ENCODE data around the gene SPATA2L.
A peak's percentile ranks its signal among the peaks of the same experiment; 100 is the strongest.
"Not testable (repeated sequence)": the region's sequence is repeated elsewhere in the genome, so short reads cannot be mapped to it uniquely, and the experiment has no call there.

The SPATA2L gene

DNA sequence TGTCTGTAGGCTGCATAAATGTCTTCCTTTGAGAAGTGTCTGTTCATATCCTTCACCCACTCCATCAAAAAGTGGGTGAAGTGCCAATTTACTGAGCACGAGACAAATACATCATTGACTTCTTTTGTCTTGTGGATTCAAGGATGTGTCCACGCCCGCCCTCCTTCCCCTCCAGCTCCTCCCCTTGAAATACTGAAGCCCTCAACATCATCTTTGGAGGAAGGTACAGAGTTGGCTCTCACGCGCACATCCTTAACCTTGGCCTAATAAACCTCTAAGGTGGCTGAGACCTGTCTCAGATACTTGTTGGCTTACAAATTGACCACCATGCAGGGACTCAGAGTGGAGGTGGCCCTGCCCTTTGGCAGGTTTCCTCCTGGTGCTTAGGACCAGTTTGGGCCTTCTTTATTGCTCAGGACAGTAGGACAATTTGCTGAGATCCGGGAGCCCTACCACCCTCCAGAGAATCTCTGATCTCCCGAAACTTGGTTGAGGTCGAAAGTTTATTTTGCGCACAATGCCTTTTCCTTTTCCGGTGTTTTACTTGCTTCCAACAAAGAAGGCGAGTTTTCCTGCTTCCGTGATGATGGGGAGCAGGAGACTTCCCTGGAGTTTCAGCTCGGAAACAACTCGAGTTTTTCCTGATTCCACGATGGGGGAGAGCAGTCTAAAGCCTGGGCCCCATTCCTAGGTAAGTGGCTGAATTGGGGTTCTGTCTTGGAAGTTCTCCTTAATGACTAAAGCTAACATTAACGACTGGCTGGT is 29.1 kb downstream of the SPATA2L start:
- no peaks in the 10 kb centered on the region for H3K9me3 ChIP-seq (ENCODE audit: low read length)
- H3K9ac ChIP-seq (ENCODE audit: low read length), result no peak overlapping the region
- no peak overlapping the region for H3K27ac ChIP-seq (ENCODE audit: low read depth, low read length)

GRCh38 chr16:89671565-89671964 is 29.9 kb downstream of the SPATA2L start:
- H3K27me3 ChIP-seq (ENCODE audit: control insufficient read depth in 1 of 2, insufficient read depth in 2 of 2, low read length in 2 of 2); H3K9ac ChIP-seq (ENCODE audit: low read length); H3K4me1 ChIP-seq (ENCODE audit: insufficient read depth, low read length); H3K36me3 ChIP-seq (ENCODE audit: insufficient read depth, low read length); H3K27ac ChIP-seq (ENCODE audit: low read depth, low read length); H3K4me3 ChIP-seq (ENCODE audit: low read depth in 1 of 2, low read length in 2 of 2); H3K9me3 ChIP-seq (ENCODE audit: low read length): not testable (repeated sequence)

More for the DNA sequence above, 29.1 kb downstream of the SPATA2L start:
- Histone ChIP-seq H3K27me3 (ENCODE audit: control insufficient read depth in 1 of 2, insufficient read depth in 2 of 2, low read length in 2 of 2) (no peaks in the 10 kb centered on the region), H3K4me1 (ENCODE audit: insufficient read depth, low read length) (no peaks in the 10 kb centered on the region), H3K36me3 (ENCODE audit: insufficient read depth, low read length) (no peaks in the 10 kb centered on the region), H3K4me3 (ENCODE audit: low read depth in 1 of 2, low read length in 2 of 2) (no peak overlapping the region)

- Histone ChIP-seq H3K9ac (ENCODE audit: low read length) (no peak overlapping the region), H3K27ac (ENCODE audit: low read depth, low read length) (no peak overlapping the region), H3K36me3 (ENCODE audit: insufficient read depth, low read length) (no peaks in the 10 kb centered on the region), H3K27me3 (ENCODE audit: control insufficient read depth in 1 of 2, insufficient read depth in 2 of 2, low read length in 2 of 2) (no peaks in the 10 kb centered on the region), H3K4me1 (ENCODE audit: insufficient read depth, low read length) (no peaks in the 10 kb centered on the region), H3K9me3 (ENCODE audit: low read length) (no peaks in the 10 kb centered on the region), H3K4me3 (ENCODE audit: low read depth in 1 of 2, low read length in 2 of 2) (no peak overlapping the region)
Measured at GRCh38 chr16:89670496-89671431, 30.7 kb downstream of the SPATA2L start.

- no peak overlapping the region for H3K27ac ChIP-seq (ENCODE audit: low read depth, low read length)
- H3K27me3 ChIP-seq (ENCODE audit: control insufficient read depth in 1 of 2, insufficient read depth in 2 of 2, low read length in 2 of 2), result no peaks in the 10 kb centered on the region
- H3K4me1 ChIP-seq (ENCODE audit: insufficient read depth, low read length), result no peaks in the 10 kb centered on the region
- H3K36me3 ChIP-seq (ENCODE audit: insufficient read depth, low read length), result no peaks in the 10 kb centered on the region
- no peak overlapping the region for H3K9ac ChIP-seq (ENCODE audit: low read length)
- no peaks in the 10 kb centered on the region for H3K9me3 ChIP-seq (ENCODE audit: low read length)
- H3K4me3 ChIP-seq (ENCODE audit: low read depth in 1 of 2, low read length in 2 of 2), result no peak overlapping the region
Measured at GRCh38 chr16:89669755-89670154, 31.8 kb downstream of the SPATA2L start.

GRCh38 chr16:89668790-89669158 is 32.7 kb downstream of the SPATA2L start:
- no peak overlapping the region for H3K27ac ChIP-seq (ENCODE audit: low read depth, low read length)
- no peaks in the 10 kb centered on the region for H3K27me3 ChIP-seq (ENCODE audit: control insufficient read depth in 1 of 2, insufficient read depth in 2 of 2, low read length in 2 of 2)
- H3K9ac ChIP-seq (ENCODE audit: low read length), result no peak overlapping the region
- no peaks in the 10 kb centered on the region for H3K9me3 ChIP-seq (ENCODE audit: low read length)
- H3K4me1 ChIP-seq (ENCODE audit: insufficient read depth, low read length), result no peaks in the 10 kb centered on the region
- H3K36me3 ChIP-seq (ENCODE audit: insufficient read depth, low read length), result no peaks in the 10 kb centered on the region
- H3K4me3 ChIP-seq (ENCODE audit: low read depth in 1 of 2, low read length in 2 of 2), result no peak overlapping the region

DNA sequence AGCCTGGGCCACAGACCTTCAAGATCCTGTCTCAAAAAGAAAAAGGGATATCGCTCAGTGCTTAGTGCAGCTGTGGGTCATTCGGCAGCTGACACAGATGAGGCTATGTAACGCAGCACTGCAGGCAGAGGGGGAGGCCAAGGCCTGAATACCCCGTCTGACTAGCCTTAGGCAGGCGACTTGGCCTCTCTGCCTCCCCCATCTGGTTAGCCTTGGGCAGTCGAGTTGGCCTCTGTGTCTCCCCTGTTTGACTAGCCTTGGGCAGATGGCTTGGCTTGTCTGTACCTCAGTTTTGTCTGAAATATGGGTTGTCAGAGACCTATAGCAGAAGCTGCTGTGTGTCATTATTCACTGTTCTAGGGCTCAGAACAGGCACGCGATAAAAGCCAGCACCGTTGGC is 33.9 kb downstream of the SPATA2L start:
- Histone ChIP-seq H3K9ac (ENCODE audit: low read length) (no peak overlapping the region), H3K27me3 (ENCODE audit: control insufficient read depth in 1 of 2, insufficient read depth in 2 of 2, low read length in 2 of 2) (no peaks in the 10 kb centered on the region), H3K27ac (ENCODE audit: low read depth, low read length) (no peak overlapping the region), H3K36me3 (ENCODE audit: insufficient read depth, low read length) (no peaks in the 10 kb centered on the region), H3K4me3 (ENCODE audit: low read depth in 1 of 2, low read length in 2 of 2) (no peak overlapping the region), H3K9me3 (ENCODE audit: low read length) (no peaks in the 10 kb centered on the region), H3K4me1 (ENCODE audit: insufficient read depth, low read length) (no peaks in the 10 kb centered on the region)

DNA sequence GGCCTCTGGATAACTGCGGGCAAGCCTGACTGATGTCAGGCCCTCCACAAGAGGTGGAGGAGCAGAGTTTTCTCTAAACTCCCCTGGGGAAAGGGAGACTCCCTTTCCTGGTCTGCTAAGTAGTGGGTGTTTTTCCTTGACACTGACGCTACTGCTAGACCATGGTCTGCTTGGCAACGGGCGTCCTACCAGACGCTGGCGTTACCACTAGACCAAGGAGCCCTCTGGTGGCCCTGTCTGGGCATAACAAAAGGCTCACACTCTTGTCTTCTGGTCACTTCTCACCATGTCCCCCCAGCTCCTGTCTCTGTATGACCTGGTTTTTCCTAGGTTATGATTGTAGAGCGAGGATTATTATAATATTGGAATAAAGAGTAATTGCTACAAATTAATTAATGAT is 34.5 kb downstream of the SPATA2L start:
- H3K27me3 ChIP-seq (ENCODE audit: control insufficient read depth in 1 of 2, insufficient read depth in 2 of 2, low read length in 2 of 2); H3K9ac ChIP-seq (ENCODE audit: low read length); H3K9me3 ChIP-seq (ENCODE audit: low read length); H3K4me3 ChIP-seq (ENCODE audit: low read depth in 1 of 2, low read length in 2 of 2); H3K4me1 ChIP-seq (ENCODE audit: insufficient read depth, low read length); H3K36me3 ChIP-seq (ENCODE audit: insufficient read depth, low read length); H3K27ac ChIP-seq (ENCODE audit: low read depth, low read length): not testable (repeated sequence)

DNA sequence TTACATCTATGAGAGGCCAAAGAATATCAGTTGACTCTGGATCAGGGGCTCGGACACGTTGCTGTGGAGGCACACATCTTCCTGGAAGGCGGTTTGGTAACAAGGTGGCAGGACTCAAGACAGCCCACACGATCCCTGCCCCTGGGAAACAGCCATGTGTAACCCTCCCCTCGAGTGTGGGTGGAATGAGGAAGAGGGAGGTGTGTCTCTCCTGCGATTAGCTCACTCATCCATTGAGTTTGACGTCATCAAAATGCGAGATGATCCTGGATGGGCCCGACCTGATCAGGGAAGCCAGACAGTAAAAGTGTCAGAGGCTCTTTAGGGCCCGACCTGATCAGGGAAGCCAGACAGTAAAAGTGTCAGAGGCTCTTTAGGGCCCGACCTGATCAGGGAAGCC is 37.3 kb downstream of the SPATA2L start:
- not testable (repeated sequence) for H3K27ac ChIP-seq (ENCODE audit: low read depth, low read length); H3K4me3 ChIP-seq (ENCODE audit: low read depth in 1 of 2, low read length in 2 of 2); H3K36me3 ChIP-seq (ENCODE audit: insufficient read depth, low read length); H3K27me3 ChIP-seq (ENCODE audit: control insufficient read depth in 1 of 2, insufficient read depth in 2 of 2, low read length in 2 of 2); H3K9me3 ChIP-seq (ENCODE audit: low read length); H3K9ac ChIP-seq (ENCODE audit: low read length); H3K4me1 ChIP-seq (ENCODE audit: insufficient read depth, low read length)

DNA sequence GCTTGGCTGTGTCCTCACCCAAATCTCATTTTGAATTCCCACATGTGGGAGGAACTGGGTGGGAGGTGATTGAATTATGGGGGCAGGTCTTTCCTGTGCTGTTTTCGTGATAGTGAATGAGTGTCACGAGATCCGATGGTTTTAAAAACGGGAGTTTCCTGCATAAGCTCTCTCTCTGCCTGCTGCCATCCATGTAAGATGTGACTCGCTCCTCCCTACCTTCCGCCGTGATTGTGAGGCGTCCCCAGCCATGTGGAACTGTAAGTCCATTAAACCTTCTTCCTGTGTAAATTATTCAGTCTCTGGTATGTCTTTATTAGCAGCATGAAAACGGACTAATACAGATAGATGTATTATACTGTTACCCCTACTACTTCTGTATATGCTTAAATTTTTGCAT is 40.3 kb downstream of the SPATA2L start:
- Histone ChIP-seq H3K4me1 (ENCODE audit: insufficient read depth, low read length) (peaks cover 13% of the 10 kb centered on the region), H3K27me3 (ENCODE audit: control insufficient read depth in 1 of 2, insufficient read depth in 2 of 2, low read length in 2 of 2) (no peaks in the 10 kb centered on the region), H3K36me3 (ENCODE audit: insufficient read depth, low read length) (peaks cover 6% of the 10 kb centered on the region), H3K4me3 (ENCODE audit: low read depth in 1 of 2, low read length in 2 of 2) (no peak overlapping the region), H3K9ac (ENCODE audit: low read length) (no peak overlapping the region), H3K27ac (ENCODE audit: low read depth, low read length) (no peak overlapping the region), H3K9me3 (ENCODE audit: low read length) (no peaks in the 10 kb centered on the region)

- Histone ChIP-seq H3K9me3 (ENCODE audit: low read length) (no peaks in the 10 kb centered on the region), H3K36me3 (ENCODE audit: insufficient read depth, low read length) (peaks cover 6% of the 10 kb centered on the region), H3K9ac (ENCODE audit: low read length) (no peak overlapping the region), H3K4me3 (ENCODE audit: low read depth in 1 of 2, low read length in 2 of 2) (no peak overlapping the region), H3K4me1 (ENCODE audit: insufficient read depth, low read length) (peaks cover 13% of the 10 kb centered on the region), H3K27me3 (ENCODE audit: control insufficient read depth in 1 of 2, insufficient read depth in 2 of 2, low read length in 2 of 2) (no peaks in the 10 kb centered on the region), H3K27ac (ENCODE audit: low read depth, low read length) (no peak overlapping the region)
Measured at GRCh38 chr16:89660146-89660545, 41.4 kb downstream of the SPATA2L start.

DNA sequence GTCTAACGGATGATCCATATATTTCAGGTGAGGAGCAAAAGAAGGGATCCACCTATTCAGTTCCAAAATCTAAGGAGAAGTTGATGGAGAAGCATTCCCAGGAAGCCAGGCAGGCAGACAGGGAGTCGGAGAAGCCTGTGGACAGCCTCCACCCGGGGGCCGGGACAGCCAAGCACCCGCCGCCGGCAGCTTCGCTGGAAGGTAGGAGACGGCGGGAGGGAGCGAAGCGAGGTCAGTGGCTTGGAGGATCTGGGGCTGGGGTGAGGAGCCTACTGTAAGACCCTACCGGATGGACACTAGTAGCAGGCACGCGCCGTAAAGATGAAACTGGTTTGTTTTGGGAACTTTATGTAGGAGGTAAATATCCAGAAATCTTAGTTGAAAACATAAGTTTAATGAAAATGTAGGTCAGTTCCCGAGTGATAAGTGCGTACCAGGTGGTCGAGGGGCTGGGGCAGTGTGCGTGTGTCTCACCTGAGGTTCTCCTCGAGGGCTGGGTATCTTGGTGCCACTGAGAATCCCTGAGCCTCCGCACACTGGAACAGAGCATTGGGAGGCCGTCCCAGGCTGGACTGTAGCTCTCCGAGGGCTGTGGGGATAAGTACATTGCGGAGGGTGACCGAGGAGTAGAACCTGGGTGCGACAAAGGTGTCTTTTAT is 43.2 kb downstream of the SPATA2L start:
- peaks cover 6% of the 10 kb centered on the region for H3K36me3 ChIP-seq (ENCODE audit: insufficient read depth, low read length)
- no peaks in the 10 kb centered on the region for H3K9me3 ChIP-seq (ENCODE audit: low read length)
- H3K9ac ChIP-seq (ENCODE audit: low read length), result peak overlapping the region; percentile 53
- H3K4me1 ChIP-seq (ENCODE audit: insufficient read depth, low read length), result peaks cover 13% of the 10 kb centered on the region
- H3K27me3 ChIP-seq (ENCODE audit: control insufficient read depth in 1 of 2, insufficient read depth in 2 of 2, low read length in 2 of 2), result no peaks in the 10 kb centered on the region
- H3K27ac ChIP-seq (ENCODE audit: low read depth, low read length), result peak overlapping the region; percentile 86
- peak overlapping the region; percentile 97 to 99 for H3K4me3 ChIP-seq (ENCODE audit: low read depth in 1 of 2, low read length in 2 of 2)
